GM12878 (cell line): ENCODE measurements around the gene LBH. TPM values are rescaled to one million over a fixed set of nuclear protein-coding genes. Genes with fewer than 3 reads are reported as not detected.

Source experiments
- ATAC-seq: fragments of 200-7000 bp; cut with Tn5 transposase; 3 replicates; pipeline ENCODE4 v1.9.1; 2020; ENCODE audit warnings: mild to moderate bottlenecking, moderate library complexity
- BruUV-seq: library from RNA; stranded (reverse); fragments of 400-500 nt; replicated peaks from 2 replicates; lab custom pipeline; 2021; lab: Mats Ljungman, UMichigan
- CTCF ChIA-PET: fragments of 300-600 bp; sonication (Branson Sonifier 250); formaldehyde crosslinking; extraction: SDS; loops from one replicate; lab custom pipeline; 2021; ENCODE audit warnings: inconsistent platforms; lab: Yijun Ruan, JAX
- POLR2A ChIA-PET: fragments of 350-600 bp; formaldehyde crosslinking; extraction: SDS; loops from one replicate; lab custom pipeline; 2021; ENCODE audit warnings: inconsistent platforms; lab: Charles Lee
- RAD21 ChIA-PET: fragments of 300-600 bp; sonication (Branson Sonifier 250); formaldehyde crosslinking; loops from one replicate; lab custom pipeline; 2023; ENCODE audit warnings: antibody characterized with exemption; ENCODE audit not compliant: unreplicated experiment; lab: Charles Lee
- SMC1A ChIA-PET: fragments of 300-600 bp; sonication (Branson Sonifier 250); formaldehyde crosslinking; loops from one replicate; lab custom pipeline; 2023; ENCODE audit not compliant: unreplicated experiment, uncharacterized antibody; lab: Charles Lee
- DNase-seq: peaks from one replicate; pipeline ENCODE4 v3.0.0-alpha.2; 2011; ENCODE audit warnings: low read depth, low spot score
- FAIRE-seq: peaks from 3 replicates; lab custom pipeline; 2011; peaks lifted over from hg19 to GRCh38; lab: Jason Lieb, UNC
- H2AFZ ChIP-seq: 2 replicates; pipeline ENCODE4 v1.6.0; 2011; ENCODE audit warnings: low read depth, low read length, control low read depth; ENCODE audit not compliant: control insufficient read depth
- H3K27ac ChIP-seq: 2 replicates; pipeline ENCODE4 v1.5.1; 2011; ENCODE audit warnings: control low read depth; ENCODE audit not compliant: control insufficient read depth, insufficient read depth
- H3K27me3 ChIP-seq, 2 experiments: replicated peaks in 1 of 2; 2 replicates each; pipeline versions ENCODE4 v1.6.0 to v1.6.1; 2011; ENCODE audit warnings: low read length in 1 of 2; ENCODE audit not compliant: control insufficient read depth in 2 of 2, insufficient read depth in 2 of 2
- H3K36me3 ChIP-seq, 2 experiments: 2 replicates each; pipeline ENCODE4 v1.5.1; 2011; ENCODE audit warnings: low read length in 1 of 2; ENCODE audit not compliant: control insufficient read depth in 2 of 2, insufficient read depth in 2 of 2
- H3K4me1 ChIP-seq: 2 replicates; pipeline ENCODE4 v1.6.1; 2011; ENCODE audit warnings: mild to moderate bottlenecking, low read length, moderate library complexity, mixed read lengths; ENCODE audit not compliant: control insufficient read depth, insufficient read depth
- H3K4me2 ChIP-seq: 2 replicates; pipeline ENCODE4 v1.6.0; 2011; ENCODE audit warnings: control low read depth; ENCODE audit not compliant: control insufficient read depth, insufficient read depth
- H3K4me3 ChIP-seq: fragments of 200-600 bp; sonication (generic); 2 replicates; pipeline ENCODE4 v1.5.1; 2016
- H3K79me2 ChIP-seq: 2 replicates; pipeline ENCODE4 v1.6.0; 2011; ENCODE audit warnings: low read length; ENCODE audit not compliant: control insufficient read depth, insufficient read depth
- H3K9ac ChIP-seq: 2 replicates; pipeline ENCODE4 v1.8.0; 2011; ENCODE audit warnings: low read length, control low read depth, mixed read lengths; ENCODE audit not compliant: control insufficient read depth, insufficient read depth
- H3K9me3 ChIP-seq: replicated peaks from 3 replicates; pipeline ENCODE4 v1.5.1; 2011; ENCODE audit warnings: mild to moderate bottlenecking, low read length; ENCODE audit not compliant: control insufficient read depth, insufficient read depth
- H4K20me1 ChIP-seq: 2 replicates; pipeline ENCODE4 v1.6.0; 2011; ENCODE audit not compliant: control insufficient read depth, insufficient read depth
- BACH1 ChIP-seq: fragments of 450-650 bp; IDR thresholded peaks from 2 replicates; pipeline ENCODE4 v1.6.1; 2017; ENCODE audit warnings: mild to moderate bottlenecking, borderline replicate concordance
- BMI1 ChIP-seq: fragments of 450-650 bp; IDR thresholded peaks from 2 replicates; pipeline ENCODE4 v1.6.1; 2016; ENCODE audit warnings: mild to moderate bottlenecking, moderate library complexity, borderline replicate concordance
- E2F8 ChIP-seq: fragments of 450-650 bp; IDR thresholded peaks from 2 replicates; pipeline ENCODE4 v1.6.1; 2018; ENCODE audit warnings: mild to moderate bottlenecking, low read depth, moderate library complexity; ENCODE audit not compliant: partially characterized antibody
- HDGF ChIP-seq: fragments of 450-650 bp; IDR thresholded peaks from 2 replicates; pipeline ENCODE4 v1.6.1; 2016; ENCODE audit warnings: antibody characterized with exemption
- KAT2A ChIP-seq: conservative IDR thresholded peaks from 2 replicates; pipeline ENCODE4 v1.6.1; 2011; ENCODE audit warnings: low read depth, low read length; ENCODE audit not compliant: control insufficient read depth
- MEF2B ChIP-seq: fragments of 450-650 bp; IDR thresholded peaks from 2 replicates; pipeline ENCODE4 v1.6.1; 2018; ENCODE audit warnings: mild to moderate bottlenecking, moderate library complexity; ENCODE audit not compliant: partially characterized antibody, poor library complexity, severe bottlenecking
- NFIC ChIP-seq: IDR thresholded peaks from 2 replicates; pipeline ENCODE4 v1.6.1; 2012; ENCODE audit warnings: low read depth, mild to moderate bottlenecking, inconsistent platforms, low read length, moderate library complexity
- SMAD5 ChIP-seq: IDR thresholded peaks from 2 replicates; pipeline ENCODE4 v1.6.1; 2016; ENCODE audit warnings: antibody characterized with exemption, low read depth
- TBL1XR1 ChIP-seq: IDR thresholded peaks from 2 replicates; pipeline ENCODE4 v1.6.1; 2012; ENCODE audit warnings: low read depth, low read length, improper control_type of control experiment
- ZBTB4 ChIP-seq: fragments of 450-650 bp; formaldehyde crosslinking; IDR thresholded peaks from 2 replicates; pipeline ENCODE4 v1.4.0; 2022; ENCODE audit warnings: mild to moderate bottlenecking, moderate library complexity
- ZNF217 ChIP-seq: fragments of 450-650 bp; IDR thresholded peaks from 2 replicates; pipeline ENCODE4 v1.6.1; 2017; ENCODE audit warnings: antibody characterized with exemption, mild to moderate bottlenecking
- WGBS: methylation state at CpG from one replicate; pipeline ENCODE4 v1.1.6; 2016; ENCODE audit warnings: low lambda C conversion rate; ENCODE audit not compliant: insufficient replicate concordance, insufficient coverage; ENCODE audit errors: missing lambda C conversion rate; 5-methylcytosine and 5-hydroxymethylcytosine counted together
- in situ Hi-C: fragments of 300-500 bp; cut with MboI; formaldehyde crosslinking; loops from 9 replicates; pipeline ENCODE4 v1.14.3; 2018; ENCODE audit warnings: mixed read lengths
- intact Hi-C: fragments of 100-400 bp; cut with micrococcal nuclease; formaldehyde crosslinking; loops from one replicate; pipeline ENCODE4 v1.14.2; 2022; ENCODE audit not compliant: unreplicated experiment
- polyA plus RNA-seq, 11 experiments: library from polyadenylated mRNA; depleted of rRNA in 4 of 11; unstranded in 6 of 11; stranded (reverse) in 5 of 11; fragments of >200 nt; fragmentation: Nextera tagmentation in 4 of 11; fragmentation: Illumina TruSeq in 1 of 11; extraction: Ambion mirVana in 4 of 11; extraction: Trizol in 1 of 11; gene quantifications; 1 replicate in 1 of 11; 2 replicates in 10 of 11; pipeline versions ENCODE4 v1.2.1 to v1.2.3, GENCODE V29; 2011 to 2016; ENCODE audit warnings: inconsistent platforms in 2 of 11, missing spikeins in 2 of 11, low read depth in 1 of 11
- total RNA-seq, 4 experiments: library from RNA; depleted of rRNA in 3 of 4; stranded (reverse); fragments of >200 nt in 3 of 4; fragmentation: Illumina TruSeq in 1 of 4; extraction: Trizol in 1 of 4; gene quantifications; 2 replicates each; pipeline versions ENCODE4 v1.2.1 to v1.2.3, GENCODE V29; 2013 to 2021
- TF ChIP-seq, protein P1 (sequence below): fragments of 450-650 bp; IDR thresholded peaks from 2 replicates; pipeline ENCODE4 v1.6.1; 2017; ENCODE audit warnings: low read depth, mild to moderate bottlenecking, moderate library complexity

LBH gene
- total and polyA plus RNA-seq, 10 of the 15 experiments (the other 5 are each of a cell fraction or from before 2014, with no cell fraction given) = 9.3 to 133 (median 34.1) TPM

DNA sequence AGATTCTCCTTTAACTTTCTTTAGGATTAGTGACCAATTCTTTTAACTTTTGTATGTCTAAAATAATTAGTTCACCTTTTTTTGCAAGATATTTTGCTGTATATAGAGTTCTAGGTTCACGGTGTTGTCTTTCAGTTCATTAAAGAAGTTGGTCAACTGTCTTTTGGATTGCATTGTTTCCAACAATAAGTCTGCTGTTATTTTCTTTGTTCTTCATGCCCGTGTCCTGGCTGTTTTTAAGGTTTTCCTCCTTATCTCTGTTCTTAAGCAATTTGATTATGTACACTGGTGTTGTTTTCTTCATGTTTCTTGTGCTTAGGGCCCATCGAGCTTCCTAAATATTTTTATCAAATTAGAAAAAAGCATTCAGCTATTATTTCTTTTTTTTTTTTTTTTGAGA is 54.4 kb downstream of the LBH start:
- ChIA-PET POLR2A (interaction anchor here (1.0 to 3.3 kb wide), 3 partner anchors 9 to 51 kb away, joined by 3 to 19 read pairs (median 3); no protein-coding TSS in a partner anchor), RAD21 (interaction anchor here (0.6 to 5.6 kb wide), 9 partner anchors 11 to 426 kb away, joined by 3 to 108 read pairs (median 23); partner anchors contain the start of gene LBH)
- WGBS = 82% methylated on average over 3 of the region's 3 CpGs

More for the DNA sequence above, 54.4 kb downstream of the LBH start:
- intact Hi-C loops (no loop called here), in situ Hi-C loops (no loop called here)
- no peak overlapping the region for H3K9ac ChIP-seq
- no peak overlapping the region for H3K4me2 ChIP-seq
- H3K79me2 ChIP-seq = no peaks in the 10 kb centered on the region
- ChIA-PET CTCF (interaction anchor here (0.6 to 5.0 kb wide), 5 partner anchors 8 to 151 kb away, joined by 3 to 56 read pairs (median 5); no protein-coding TSS in a partner anchor), SMC1A (interaction anchor here (0.9 to 5.0 kb wide), 11 partner anchors 8 to 77 kb away, joined by 3 to 96 read pairs (median 8); no protein-coding TSS in a partner anchor)
- no peaks in the 10 kb centered on the region for H3K27me3 ChIP-seq
- TF ChIP-seq BACH1 (no peak), KAT2A (no peak), NFIC (no peak), E2F8 (no peak), ZBTB4 (CRISPR knock-in tag) (no peak), HDGF (no peak), MEF2B (no peak), TBL1XR1 (no peak), ZNF217 (no peak), SMAD5 (no peak), BMI1 (no peak)
- TF ChIP-seq, protein P1, sequence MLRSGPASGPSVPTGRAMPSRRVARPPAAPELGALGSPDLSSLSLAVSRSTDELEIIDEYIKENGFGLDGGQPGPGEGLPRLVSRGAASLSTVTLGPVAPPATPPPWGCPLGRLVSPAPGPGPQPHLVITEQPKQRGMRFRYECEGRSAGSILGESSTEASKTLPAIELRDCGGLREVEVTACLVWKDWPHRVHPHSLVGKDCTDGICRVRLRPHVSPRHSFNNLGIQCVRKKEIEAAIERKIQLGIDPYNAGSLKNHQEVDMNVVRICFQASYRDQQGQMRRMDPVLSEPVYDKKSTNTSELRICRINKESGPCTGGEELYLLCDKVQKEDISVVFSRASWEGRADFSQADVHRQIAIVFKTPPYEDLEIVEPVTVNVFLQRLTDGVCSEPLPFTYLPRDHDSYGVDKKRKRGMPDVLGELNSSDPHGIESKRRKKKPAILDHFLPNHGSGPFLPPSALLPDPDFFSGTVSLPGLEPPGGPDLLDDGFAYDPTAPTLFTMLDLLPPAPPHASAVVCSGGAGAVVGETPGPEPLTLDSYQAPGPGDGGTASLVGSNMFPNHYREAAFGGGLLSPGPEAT = no peak
- no peaks in the 10 kb centered on the region for H3K36me3 ChIP-seq
- no TSS peak for BruUV-seq
- no peak overlapping the region for H2AFZ ChIP-seq
- no peak overlapping the region for H3K4me3 ChIP-seq
- H3K9me3 ChIP-seq = no peaks in the 10 kb centered on the region
- no peak overlapping the region for H3K27ac ChIP-seq
- ATAC-seq (no peak), FAIRE-seq (no peak), DNase-seq (no peak)
- H3K4me1 ChIP-seq = peaks cover 37% of the 10 kb centered on the region
- no peaks in the 10 kb centered on the region for H4K20me1 ChIP-seq
